NCI-H1417 treated with DMSO at 0.1 percent for 48 hours (cell line): ENCODE measurements around the gene TXNDC11.

Experiments used
- DNase-seq: peaks from one replicate; lab custom pipeline; 2025; lab: John Stamatoyannopoulos, UW

Gene TXNDC11

DNA sequence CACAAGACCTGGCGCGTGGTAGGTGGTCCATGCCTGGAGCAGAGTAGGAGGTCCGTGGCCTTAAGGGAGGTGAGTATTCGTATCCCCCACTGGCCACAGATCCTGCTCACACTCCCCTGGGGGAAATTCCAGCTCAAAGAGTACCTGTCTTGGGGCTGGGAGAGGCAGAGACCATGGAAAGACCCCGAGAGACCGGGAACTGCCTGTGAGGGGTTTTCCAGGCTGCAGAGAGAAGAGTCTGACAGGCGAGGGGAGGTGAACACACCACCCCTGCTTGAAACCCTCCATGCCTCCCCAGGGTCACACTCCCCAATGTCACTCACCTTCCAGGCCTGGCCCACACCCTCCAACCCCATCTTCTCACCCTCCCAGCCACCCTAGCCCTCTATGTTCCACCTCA is 87.0 kb downstream of the TXNDC11 start:
- no peak for DNase-seq

DNA sequence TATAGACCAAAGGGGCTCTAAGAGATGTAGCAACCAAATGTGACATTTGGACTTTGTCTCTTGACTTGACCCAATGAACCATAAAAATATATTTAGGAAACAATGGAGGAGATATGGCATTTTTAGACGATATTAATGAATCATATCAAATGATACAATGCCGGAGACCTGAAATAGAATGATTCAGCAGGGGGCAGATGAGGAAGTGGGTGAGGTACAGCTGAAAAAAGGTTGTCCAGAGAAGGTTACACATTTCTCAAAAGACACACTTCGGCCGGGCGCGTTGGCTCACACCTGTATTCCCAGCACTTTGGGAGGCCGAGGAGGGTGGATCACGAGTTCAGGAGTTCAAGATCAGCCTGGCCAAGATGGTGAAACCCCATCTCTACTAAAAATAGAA is 90.9 kb downstream of the TXNDC11 start:
- no peak for DNase-seq

DNA sequence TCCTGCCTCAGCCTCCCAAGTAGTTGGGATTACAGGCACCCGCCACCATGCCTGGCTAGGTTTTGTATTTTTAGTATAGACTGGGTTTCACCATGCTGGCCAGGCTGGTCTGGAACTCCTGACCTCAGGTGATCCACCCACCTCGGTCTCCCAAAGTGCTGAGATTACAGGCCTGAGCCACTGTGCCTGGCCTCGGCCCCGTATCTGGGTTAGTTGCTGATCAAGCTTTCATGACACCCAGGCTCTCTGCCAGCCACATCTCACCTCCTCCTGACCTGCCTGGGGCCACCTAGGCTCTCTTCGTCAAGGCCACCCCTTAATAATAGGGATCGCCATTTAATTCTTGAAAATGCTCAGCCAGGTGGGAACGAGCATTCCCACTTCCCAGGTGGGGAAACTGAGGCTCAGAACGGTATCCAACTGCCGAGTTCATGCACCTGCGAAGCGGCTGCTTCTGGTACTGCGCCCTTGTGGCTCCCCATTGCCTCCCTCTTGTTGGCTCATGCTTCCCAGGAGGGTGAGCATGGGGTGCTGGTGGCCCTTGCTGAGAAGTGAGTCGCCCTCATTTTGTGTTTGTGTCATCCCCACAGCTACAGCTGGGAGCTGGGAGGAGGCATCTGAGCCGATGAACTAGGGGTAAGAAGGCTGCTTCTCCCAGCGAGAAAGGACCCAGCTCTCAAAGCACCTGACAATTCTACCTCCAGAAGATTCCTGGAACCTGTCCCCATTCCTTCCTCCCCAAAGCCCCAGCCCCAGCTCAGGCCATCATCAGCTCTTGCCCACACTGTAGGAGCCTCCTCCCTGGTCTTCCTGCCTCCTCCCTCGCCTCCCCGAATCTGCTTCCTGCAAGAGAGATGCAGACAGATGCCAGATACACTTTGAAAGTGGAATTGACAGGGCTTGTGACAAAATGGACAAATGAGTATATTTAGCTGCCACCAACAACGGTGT is 91.7 kb downstream of the TXNDC11 start:
- DNase-seq = no peak

DNA sequence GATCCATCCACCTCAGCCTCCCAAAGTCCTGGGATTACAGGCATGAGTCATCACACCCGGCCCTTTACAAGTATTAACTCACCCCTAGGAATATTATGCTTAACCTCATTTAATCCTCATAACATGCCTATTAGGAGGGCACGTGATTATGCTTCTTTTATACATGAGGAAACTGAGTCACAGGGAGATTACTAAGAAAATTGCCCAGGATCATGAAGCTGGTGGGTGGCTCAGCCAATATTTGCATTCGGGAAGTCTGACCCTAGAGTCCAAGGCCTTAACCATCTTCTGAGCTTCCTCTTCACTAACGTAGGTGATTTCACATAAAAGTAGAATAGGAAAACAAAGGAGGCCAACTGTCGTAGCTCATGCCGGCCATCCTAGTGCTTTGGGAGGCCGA is 93.4 kb downstream of the TXNDC11 start:
- DNase-seq = no peak

DNA sequence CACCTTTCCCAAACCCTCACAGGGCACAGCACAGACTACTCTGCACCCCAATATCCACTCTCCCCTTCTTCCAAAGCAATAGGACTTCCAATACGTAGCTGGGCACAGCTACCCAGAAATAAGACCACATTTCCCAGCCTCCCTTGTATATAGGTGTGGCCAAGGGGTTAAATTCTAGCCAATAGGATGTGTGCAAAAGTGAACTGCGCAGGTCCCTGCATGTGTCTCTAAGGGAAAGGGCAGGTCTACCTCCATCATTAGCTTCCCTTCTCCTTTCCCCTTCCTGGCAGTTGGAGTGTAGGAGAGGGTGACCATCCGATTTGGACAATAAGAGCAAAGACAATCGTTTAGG is 99.9 kb downstream of the TXNDC11 start:
- no peak for DNase-seq

DNA sequence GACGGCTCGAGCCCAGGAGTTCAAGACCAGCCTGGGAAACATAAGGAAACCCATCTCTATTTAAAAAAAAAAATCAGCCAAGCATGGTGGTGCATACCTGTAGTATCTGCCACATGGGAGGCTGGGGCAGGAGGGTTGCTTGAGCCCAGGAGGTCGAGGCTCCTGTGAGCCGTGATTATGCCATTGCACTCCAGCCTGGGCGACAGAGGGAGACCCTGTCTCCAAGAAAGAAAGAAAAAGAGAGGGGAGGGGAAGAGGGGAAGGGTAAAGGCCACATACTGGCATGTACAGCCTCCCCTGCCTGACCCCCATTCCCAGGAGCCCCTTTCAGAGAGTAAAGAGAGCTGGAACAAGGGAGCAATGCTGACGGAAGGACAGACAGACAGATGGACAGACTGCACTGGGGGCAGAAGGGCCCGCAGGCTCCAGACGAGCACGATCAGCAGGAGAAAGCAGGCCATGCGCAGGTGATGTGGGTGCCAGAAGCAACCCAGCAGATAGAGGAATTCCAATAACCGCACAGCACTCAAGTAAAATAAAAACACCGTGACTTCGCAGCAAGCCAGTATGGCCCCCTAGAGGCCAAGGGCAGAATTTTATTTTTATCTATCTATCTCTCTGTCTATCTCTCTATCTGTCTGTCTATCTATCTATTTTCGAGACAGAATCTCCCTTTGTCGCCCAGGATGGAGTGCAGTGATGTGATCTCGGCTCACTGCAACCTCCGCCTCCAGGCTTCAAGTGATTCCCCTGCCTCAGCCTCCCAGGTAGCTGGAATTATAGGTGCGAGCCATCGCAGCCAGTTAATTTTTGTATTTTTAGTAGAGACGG is 101.5 kb downstream of the TXNDC11 start:
- no peak for DNase-seq

DNA sequence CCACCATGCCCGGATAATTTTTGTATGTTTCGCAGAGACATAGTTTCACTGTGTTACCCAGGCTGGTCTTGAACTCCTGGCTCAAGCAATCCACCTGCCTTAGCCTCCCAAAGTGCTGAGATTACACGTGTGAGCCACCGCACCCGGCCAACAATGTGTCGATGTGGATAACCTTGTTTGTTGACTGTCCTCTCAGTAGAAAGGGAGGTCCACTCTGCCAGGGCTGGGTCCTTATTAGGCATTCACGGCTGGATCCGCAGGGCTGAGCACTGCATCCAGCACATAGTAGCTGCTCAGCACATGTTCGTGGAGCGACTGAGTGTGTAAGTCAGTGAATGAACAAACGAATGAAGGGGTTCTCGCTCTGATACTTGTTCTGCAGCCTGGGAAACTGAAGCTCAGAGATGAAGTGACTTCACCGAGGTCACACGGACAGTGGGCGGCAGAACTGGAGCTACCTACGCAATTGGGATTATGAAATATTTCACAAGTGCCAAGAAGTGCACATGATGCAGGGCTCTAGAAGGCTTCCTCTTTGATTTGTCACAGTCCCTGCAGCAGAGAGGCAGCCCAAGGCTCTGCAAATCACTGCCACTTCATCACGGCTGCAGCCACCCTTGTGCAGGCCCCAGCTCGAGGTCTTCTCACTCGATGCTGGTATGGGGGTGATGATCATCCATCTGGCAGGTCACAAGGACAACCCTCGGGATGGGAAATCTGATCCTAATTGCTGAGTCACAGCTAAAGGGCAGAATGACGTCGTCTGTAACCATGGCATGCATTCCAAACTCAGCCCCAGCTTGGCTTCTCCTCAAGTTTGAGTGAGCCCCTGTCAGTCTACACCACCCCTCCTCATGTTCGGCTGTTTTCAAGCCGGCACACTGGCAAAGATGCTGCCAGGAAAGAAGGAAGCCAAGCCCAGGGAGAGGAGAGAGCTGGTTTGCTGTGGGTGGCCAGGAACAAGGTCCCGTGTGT is 102.4 kb downstream of the TXNDC11 start:
- no peak for DNase-seq

DNA sequence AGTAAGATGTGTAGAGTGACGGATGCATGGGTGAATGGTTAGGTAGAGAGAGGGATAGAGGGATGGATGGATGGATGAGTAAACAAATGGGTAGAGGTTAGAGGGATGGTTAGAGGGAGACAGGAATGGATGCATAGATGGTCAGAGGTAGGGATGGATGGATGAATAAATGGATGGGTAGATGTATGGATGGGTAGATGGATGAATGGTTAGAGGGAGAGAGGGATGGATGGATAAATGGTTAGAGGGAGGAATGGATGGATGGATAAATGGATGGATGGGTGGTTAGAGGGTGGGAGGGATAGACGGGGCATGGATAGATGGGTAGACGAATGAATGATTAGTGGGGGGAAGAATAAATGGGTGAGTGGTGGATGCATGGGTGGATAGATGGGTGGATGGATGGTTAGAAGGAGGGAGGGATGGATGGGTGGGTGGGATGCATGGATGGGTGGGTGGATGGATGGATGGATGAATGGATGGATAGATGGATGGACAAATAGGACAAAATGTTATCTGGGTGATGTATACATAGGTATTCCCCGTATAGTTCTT is 103.6 kb downstream of the TXNDC11 start:
- DNase-seq = no peak

DNA sequence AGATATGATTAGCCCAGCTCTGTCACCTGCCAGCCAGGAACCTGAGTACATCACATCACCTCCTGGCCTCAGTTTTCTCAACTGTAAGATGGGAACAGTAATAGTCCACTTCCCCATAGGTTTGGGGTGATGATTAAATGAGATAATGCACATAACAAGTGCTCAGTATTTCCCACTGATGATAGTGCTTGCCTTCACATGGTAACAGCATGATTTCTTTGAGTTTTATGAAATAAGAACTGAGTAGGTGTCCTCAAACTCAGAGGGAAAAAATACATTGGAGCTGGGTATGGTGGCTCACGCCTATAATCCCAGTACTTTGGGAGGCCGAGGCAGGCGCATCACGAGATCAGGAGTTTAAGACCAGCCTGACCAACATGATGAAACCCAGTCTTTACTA is 104.5 kb downstream of the TXNDC11 start:
- DNase-seq = no peak

DNA sequence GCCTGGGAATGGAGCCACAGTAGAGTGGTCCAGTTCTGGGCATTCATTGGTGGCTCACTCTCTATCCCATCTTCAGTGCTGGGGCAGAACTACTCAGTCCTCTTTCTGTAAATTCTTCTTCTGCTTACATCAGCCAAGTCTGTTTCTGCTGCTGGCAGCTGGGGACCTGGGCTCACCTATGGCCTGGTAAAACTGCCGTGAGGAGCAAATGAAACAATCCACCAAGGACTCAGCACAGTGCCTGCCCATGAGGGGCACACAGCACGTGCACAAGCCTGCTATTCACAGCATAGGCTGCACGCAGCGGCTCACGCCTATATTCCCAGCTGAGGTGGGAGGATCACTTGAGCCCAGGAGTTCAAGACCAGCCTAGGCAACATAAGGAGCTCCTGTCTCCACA is 105.3 kb downstream of the TXNDC11 start:
- no peak for DNase-seq

DNA sequence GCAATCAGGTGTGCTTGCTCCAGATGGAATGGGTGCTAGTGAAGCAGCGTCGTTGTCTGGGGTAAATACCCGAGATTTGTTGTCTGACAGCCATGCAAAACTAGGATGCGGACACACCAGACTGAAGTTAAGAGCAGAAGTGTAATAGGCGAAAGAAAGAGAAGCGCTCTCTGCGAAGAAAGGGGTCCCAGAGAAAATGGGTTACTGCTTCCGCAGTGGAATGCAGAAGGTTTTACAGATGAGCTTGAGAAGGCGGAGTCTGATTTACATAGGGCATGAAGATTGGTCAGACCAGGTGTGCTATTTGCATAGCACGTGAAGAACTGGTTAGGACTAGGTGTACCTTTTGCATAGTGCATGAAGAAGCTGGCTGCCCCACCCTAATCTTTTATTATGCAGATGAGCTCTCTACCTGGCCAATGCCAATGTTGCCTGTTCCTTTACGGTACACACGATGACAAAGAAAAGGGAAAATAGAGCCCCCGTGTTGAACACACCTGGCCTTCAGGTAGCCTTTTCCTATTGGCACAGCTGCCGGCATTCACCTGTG is 106.4 kb downstream of the TXNDC11 start:
- DNase-seq = peak; percentile 19

DNA sequence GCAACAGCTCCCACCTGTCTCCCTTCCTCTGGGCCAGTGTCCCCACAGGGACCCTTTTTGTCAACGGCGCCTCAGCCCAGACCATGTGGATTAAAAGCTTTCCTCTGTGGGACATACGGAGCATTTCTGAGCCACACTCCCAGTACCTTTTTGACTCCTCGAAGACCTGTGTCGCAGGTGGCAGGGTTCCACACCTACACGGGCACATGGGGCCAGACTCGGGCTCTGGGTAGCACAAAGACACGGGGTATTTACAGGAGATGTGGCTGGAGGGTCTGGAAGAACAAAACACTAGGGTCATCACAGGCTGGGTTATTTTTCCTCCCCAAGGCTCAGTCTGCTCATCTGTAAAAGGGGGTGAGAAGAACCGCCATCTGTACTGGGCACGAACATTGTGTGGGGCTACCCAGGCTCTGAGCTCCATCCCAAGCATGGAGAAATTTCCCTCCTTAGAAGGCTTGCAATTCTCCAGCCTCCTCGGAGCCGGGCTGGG is 106.9 kb downstream of the TXNDC11 start:
- DNase-seq = no peak

DNA sequence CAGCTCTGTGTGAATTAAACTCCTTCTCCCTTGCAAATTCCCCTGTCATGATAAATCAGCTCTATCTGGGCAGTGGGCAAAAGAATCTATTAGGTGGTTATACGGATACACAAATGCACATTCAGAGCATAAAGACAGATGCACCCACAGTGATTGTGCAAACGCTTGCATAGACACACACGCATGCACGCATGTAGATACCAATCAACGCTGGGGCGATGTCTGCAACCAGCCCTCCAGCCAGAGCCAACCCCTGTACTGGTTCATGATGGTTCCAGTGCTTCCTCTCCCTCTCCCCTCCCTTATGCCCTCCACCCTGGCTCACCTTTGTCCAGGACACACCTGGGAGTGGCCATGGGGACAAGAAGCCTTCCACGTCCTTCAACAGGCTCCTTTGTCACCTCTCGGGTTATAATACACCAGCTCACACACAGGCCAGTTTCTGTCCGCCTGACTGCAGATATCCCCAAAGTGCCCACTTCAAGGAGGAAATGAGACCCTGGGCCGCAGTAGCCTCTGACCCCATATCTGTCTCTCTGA is 107.5 kb downstream of the TXNDC11 start:
- no peak for DNase-seq

DNA sequence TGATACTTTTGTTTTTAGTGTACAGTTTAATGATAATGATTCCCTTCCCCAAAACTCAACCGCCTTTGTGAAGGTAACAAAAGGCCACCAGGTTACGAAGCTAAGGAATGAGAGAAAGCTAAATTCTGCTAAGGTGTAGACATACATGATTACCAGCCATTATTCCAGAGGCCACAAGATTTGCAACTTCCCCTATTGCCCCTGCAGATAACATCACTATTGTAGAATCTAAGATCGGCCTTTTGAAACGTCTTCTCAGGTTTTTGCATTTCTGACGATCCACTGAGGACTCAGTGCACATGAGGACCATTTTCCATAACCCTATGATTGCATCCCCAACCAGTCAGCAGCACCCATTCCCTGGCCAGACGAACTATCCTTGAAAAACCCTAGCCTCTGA is 108.3 kb downstream of the TXNDC11 start:
- no peak for DNase-seq

DNA sequence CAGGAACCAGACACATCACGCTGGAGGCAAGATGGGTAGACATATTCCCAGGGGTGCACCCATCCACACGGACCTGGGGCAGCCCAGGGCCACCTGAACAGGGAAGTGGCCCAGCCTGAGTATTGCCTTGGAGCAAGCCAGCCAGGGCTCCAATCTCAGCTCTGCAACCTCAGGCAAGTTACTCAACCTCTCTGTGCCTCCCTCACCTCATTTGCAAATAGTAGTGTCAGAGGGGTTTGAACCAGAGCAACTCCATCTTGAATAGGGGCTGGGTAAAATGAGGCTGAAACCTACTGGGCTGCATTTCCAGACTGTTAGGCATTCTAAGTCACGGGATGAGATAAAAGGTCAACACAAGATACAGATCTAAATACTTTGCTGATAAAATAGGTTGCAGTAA is 109.5 kb downstream of the TXNDC11 start:
- DNase-seq = no peak

DNA sequence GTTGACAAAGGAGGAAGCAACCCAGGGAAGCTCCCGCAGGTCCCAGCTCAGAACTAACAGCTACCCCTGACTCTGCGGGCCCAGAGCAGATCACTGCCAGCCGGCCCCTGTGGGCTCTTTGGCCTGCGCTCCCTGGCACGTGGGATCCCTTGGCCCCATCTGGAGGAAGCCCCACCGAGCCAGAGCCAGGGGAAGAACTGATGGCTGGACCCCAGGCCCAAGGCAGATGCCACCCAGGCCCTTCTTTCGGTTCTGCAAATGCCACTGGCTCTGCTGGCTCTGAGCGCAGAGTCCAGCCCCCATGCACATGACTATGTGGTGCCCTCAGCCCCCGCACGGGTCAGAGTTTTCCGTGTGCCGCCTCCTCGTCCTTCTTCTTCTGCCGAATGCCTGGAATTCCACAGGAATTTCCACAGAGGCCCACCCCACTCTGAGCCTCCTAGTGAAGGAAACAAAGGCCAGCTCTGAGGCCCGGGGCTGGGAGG is 110.2 kb downstream of the TXNDC11 start:
- no peak for DNase-seq

DNA sequence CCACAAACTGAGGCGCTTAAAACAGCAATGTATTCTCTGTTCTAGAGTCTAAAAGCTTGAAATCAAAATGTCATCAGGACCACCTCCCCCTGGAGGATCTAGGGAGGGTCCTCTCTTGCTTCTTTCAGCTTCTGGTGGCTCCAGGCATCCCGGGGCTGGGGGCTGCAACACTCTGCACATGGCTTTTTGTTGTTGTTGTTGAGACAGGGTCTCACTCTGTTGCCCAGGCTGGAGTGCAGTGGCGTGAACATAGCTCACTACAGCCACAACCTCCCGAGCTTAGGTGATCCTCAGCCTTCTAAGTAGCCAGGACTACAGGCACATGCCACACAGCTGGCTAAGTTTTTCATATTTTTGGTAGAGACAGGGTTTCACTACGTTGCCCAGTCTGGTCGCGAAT is 111.4 kb downstream of the TXNDC11 start:
- no peak for DNase-seq

DNA sequence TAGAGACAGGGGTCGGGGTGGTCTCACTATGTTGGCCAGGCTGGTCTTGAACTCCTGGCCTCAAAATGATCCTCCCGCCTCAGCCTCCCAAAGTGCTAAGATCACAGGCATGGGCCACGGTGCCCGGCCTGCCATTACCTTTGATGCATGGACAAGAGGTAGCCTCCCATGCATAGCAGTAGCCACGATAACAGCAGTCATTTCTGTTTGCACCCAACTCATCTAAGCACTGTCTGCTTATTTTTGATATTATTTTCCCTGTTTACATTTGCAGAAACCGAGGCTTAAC is 111.9 kb downstream of the TXNDC11 start:
- DNase-seq = no peak

DNA sequence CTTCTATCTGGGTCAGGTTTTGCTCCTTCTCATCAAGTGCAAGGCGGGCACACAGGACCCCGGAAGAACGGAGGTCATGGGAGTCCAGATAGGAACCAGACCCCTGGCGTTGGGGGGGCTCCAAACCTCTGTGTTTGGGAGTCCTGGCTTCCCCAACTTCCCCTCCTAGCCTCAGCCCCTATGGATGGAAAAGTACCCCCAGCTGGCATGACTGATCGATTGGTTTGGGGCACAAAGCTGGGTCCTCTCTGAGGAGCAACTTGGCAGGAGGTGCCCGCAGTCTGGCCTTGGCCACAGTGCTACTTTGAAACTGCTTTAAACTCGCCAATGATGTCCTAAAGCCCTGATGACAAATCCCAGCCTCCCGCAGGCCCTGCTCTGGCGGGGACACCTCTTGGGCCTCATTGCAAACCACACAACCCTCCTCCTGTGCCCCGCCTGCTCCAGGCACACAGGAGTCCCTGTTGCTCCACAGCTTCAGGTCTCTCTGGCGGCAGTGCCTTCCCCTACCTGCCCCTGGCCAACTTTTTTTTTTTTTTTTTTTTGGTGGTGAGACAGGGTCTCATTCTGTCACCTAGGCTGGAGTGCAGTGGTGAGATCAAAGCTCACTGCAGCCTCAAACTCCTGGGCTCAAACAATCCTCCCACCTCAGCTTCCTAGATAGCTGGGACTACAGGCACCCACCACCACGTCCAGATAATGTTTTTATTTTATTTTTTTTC is 112.5 kb downstream of the TXNDC11 start:
- no peak for DNase-seq
